ENCODE results near the gene ADAMTS3. TPM values are rescaled to one million over a fixed set of nuclear protein-coding genes. Genes with fewer than 3 reads are reported as not detected.

ADAMTS3 gene
- total and polyA plus RNA-seq, 2 of the 13 experiments (the other 11 are each of a cell fraction or from before 2014, with no cell fraction given), result not detected

GRCh38 chr4:72348701-72349100 lies 220.3 kb downstream of the ADAMTS3 start:
- DNase-seq (ENCODE audit: low spot score) (no peak), FAIRE-seq (no peak), ATAC-seq (no peak)
- no TSS peak for BruUV-seq (replicated peaks)
- H4K20me1 ChIP-seq (ENCODE audit: insufficient read depth, low read length), result no peaks in the 10 kb centered on the region
- POLR2A ChIA-PET, result no interaction called here
- TF ChIP-seq KLF9 (CRISPR knock-in tag; IDR thresholded peaks at IDR 0.05; ENCODE audit: low read depth) (no peak), IRF9 (CRISPR knock-in tag; IDR thresholded peaks at IDR 0.05; ENCODE audit: borderline replicate concordance) (no peak)
- no peak overlapping the region for H3K27ac ChIP-seq (ENCODE audit: extremely low read length, insufficient read depth, low read length)
- H3K4me1 ChIP-seq (ENCODE audit: insufficient read depth, low read length), result no peaks in the 10 kb centered on the region
- no peak overlapping the region for H3K9ac ChIP-seq (ENCODE audit: insufficient read depth, low read depth, low read length)
- no peaks in the 10 kb centered on the region for H3K79me2 ChIP-seq (ENCODE audit: insufficient read depth, low read length)
- H2AFZ ChIP-seq (ENCODE audit: low read length), result no peak overlapping the region
- CTCF ChIA-PET (ENCODE audit: low intra/inter-chr PET ratio, low total read pairs), result no interaction called here
- in situ Hi-C loops (cut with HindIII; ENCODE audit: extremely low pct_ligation_motif_present, low pct_unique_long_range_greater_than_20kb), result loop anchor here (25.0 kb wide), 1 partner anchor 114 kb away; no protein-coding TSS in a partner anchor
- intact Hi-C loops (cut with micrococcal nuclease; ENCODE audit: unreplicated experiment), result no loop called here
- H3K36me3 ChIP-seq (replicated peaks in 1 of 2; ENCODE audit: control insufficient read depth in 1 of 2, insufficient read depth in 2 of 2, low read length in 2 of 2), result no peaks in the 10 kb centered on the region
- no peaks in the 10 kb centered on the region for H3K27me3 ChIP-seq (ENCODE audit: control insufficient read depth in 1 of 2, insufficient read depth in 2 of 2, low read length in 2 of 2)
- H3K4me2 ChIP-seq (ENCODE audit: low read depth, low read length), result no peak overlapping the region
- no peaks in the 10 kb centered on the region for H3K9me3 ChIP-seq (ENCODE audit: low read length)
- H3K4me3 ChIP-seq (replicated peaks in 1 of 3; ENCODE audit: insufficient read depth in 1 of 3, low read depth in 2 of 3, low read length in 3 of 3), result no peak overlapping the region

GRCh38 chr4:72344418-72344817 lies 224.6 kb downstream of the ADAMTS3 start:
- TF ChIP-seq ZBTB46 (CRISPR knock-in tag; IDR thresholded peaks at IDR 0.05; ENCODE audit: borderline replicate concordance) (no peak), KAT7 (CRISPR knock-in tag; IDR thresholded peaks at IDR 0.05; ENCODE audit: borderline replicate concordance) (no peak), NR1H2 (CRISPR knock-in tag; IDR thresholded peaks at IDR 0.05; ENCODE audit: borderline replicate concordance, low read depth) (no peak), ZBTB37 (CRISPR knock-in tag; IDR thresholded peaks at IDR 0.05) (no peak), ZFP36L1 (CRISPR knock-in tag; IDR thresholded peaks at IDR 0.05) (no peak), NFAT5 (CRISPR knock-in tag; IDR thresholded peaks at IDR 0.05) (no peak)
- Histone ChIP-seq H3K27me3 (ENCODE audit: control insufficient read depth in 1 of 2, insufficient read depth in 2 of 2, low read length in 2 of 2) (no peaks in the 10 kb centered on the region), H3K4me3 (replicated peaks in 1 of 3; ENCODE audit: insufficient read depth in 1 of 3, low read depth in 2 of 3, low read length in 3 of 3) (no peak overlapping the region), H3K27ac (ENCODE audit: extremely low read length, insufficient read depth, low read length) (no peak overlapping the region), H2AFZ (ENCODE audit: low read length) (no peak overlapping the region), H3K9ac (ENCODE audit: insufficient read depth, low read depth, low read length) (no peak overlapping the region), H3K4me1 (ENCODE audit: insufficient read depth, low read length) (no peaks in the 10 kb centered on the region), H3K36me3 (replicated peaks in 1 of 2; ENCODE audit: control insufficient read depth in 1 of 2, insufficient read depth in 2 of 2, low read length in 2 of 2) (no peaks in the 10 kb centered on the region), H4K20me1 (ENCODE audit: insufficient read depth, low read length) (no peaks in the 10 kb centered on the region), H3K79me2 (ENCODE audit: insufficient read depth, low read length) (no peaks in the 10 kb centered on the region), H3K9me3 (ENCODE audit: low read length) (no peaks in the 10 kb centered on the region), H3K4me2 (ENCODE audit: low read depth, low read length) (no peak overlapping the region)
- no peak for ATAC-seq
- intact Hi-C loops (cut with micrococcal nuclease; ENCODE audit: unreplicated experiment), result no loop called here
- ChIA-PET POLR2A (no interaction called here), CTCF (ENCODE audit: low intra/inter-chr PET ratio, low total read pairs) (no interaction called here)
- no TSS peak for BruUV-seq (replicated peaks)
- no peak for FAIRE-seq
- in situ Hi-C loops (cut with HindIII; ENCODE audit: extremely low pct_ligation_motif_present, low pct_unique_long_range_greater_than_20kb), result loop anchor here (25.0 kb wide), 1 partner anchor 118 kb away; no protein-coding TSS in a partner anchor
- no peak for DNase-seq (ENCODE audit: low spot score)

All from HepG2 (cell line).